HT1080 (cell line): ENCODE measurements around the gene CARD14. TPM values are rescaled to one million over a fixed set of nuclear protein-coding genes. Genes with fewer than 3 reads are reported as not detected.
"Not testable (repeated sequence)": the region's sequence is repeated elsewhere in the genome, so short reads cannot be mapped to it uniquely, and the experiment has no call there.

Source experiments
- DNase-seq: peaks from one replicate; pipeline ENCODE4 v3.0.0-alpha.2; 2015; ENCODE audit warnings: low read depth
- total RNA-seq: library from RNA; depleted of rRNA; stranded (reverse); fragments of >200 nt; shearing (Covaris generic); gene quantifications from 2 replicates; pipeline ENCODE4 v1.2.3, GENCODE V29; 2014

CARD14 gene
- total RNA-seq, 1 experiment from 2014 or later: not detected

GRCh38 chr17:80223142-80223815, 53.4 kb downstream of the CARD14 start:
- no peak for DNase-seq

DNA sequence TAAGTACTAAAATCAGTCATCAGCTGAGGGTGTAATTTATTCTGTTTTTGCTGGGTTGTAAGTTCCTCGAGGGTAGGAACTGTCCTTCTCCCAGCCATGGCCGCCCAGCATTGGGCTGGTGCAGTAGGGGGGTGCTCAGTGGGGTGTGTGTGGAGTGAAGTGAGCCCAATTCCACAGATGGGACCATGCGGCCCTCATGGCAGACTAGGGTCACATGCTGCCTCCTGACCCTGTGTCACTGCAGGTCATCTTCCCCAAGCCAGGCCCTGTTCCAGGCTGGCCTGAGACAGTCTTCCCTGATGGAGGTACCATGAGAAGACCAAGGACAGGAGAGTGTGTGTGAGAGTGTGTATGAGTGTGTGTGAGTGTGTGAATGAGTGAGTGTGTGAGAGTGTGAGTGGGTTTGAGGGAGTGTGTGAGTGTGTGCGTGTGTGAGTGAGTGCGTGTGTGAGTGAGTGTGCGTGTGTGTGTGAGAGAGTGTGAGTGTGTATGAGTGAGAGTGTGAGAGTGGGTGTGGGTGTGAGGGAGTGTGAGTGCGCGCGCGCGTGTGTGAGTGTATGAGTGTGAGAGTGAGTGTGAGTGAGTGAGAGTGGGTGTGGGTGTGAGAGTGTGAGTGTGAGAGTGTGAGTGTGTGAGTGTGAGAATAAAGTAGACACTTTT, 54.1 kb downstream of the CARD14 start:
- no peak for DNase-seq

DNA sequence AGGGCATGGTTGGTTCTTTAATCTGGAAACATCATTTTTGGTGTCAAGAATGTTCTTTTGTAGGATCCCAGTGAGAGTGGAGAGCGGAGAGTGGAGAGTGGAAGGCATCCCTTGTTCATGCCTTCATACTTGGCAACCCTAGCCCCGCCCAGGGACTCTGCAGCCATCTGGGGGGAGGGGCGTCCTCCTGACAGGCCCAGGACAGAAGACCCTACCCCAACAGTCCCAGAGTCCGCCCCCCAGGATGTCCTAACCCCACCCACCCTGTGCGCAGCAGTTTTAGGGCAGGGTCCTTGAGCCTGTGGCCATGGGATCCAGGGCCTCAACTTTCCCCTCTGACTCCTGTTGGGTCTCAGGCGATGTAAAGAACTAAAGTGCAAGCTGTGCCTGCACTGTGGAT, 54.9 kb downstream of the CARD14 start:
- DNase-seq: no peak

GRCh38 chr17:80225230-80225629, 55.4 kb downstream of the CARD14 start:
- no peak for DNase-seq

DNA sequence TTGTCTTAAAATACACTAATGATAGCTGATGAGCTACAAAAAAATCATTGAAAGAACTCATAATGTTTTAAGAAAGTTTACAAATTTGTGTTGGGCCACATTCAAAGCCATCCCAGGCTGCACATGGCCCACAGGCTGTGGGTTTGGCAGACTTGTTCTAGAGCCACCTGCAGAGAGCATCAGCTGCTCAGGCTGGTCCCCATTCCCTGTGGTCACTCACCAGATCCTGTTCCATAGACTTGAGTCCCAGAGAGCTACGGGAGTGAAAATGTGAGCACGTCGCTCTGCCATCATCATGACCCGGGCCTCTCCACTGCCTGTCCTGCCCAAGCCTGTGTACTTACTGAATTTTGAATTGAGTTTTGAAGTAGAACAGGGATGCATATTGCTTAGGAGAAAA, 57.3 kb downstream of the CARD14 start:
- DNase-seq: no peak

GRCh38 chr17:80227666-80228065, 57.8 kb downstream of the CARD14 start:
- DNase-seq: no peak

DNA sequence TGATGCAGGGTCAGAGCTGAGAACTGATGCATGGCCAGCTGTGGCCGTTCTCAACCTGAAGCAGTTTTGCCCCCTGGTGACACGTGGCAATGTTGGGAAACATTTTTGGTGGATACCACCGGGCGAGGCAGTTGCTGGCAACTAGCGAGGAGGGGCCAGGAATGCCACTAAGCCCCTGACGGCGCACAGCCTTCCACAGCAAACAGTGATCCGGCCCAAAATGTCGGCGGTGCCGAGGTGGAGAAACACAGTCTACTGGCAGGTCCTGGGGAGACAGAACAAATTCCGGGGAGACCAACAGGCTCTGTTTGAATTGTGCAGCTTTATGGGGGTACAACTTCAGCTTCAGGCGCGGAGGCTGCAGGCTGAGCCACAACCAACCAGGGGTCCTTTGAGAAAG, 58.6 kb downstream of the CARD14 start:
- no peak for DNase-seq

- no peak for DNase-seq
Observed at GRCh38 chr17:80229011-80229410, 59.2 kb downstream of the CARD14 start.

GRCh38 chr17:80232438-80232837, 62.6 kb downstream of the CARD14 start:
- no peak for DNase-seq

DNA sequence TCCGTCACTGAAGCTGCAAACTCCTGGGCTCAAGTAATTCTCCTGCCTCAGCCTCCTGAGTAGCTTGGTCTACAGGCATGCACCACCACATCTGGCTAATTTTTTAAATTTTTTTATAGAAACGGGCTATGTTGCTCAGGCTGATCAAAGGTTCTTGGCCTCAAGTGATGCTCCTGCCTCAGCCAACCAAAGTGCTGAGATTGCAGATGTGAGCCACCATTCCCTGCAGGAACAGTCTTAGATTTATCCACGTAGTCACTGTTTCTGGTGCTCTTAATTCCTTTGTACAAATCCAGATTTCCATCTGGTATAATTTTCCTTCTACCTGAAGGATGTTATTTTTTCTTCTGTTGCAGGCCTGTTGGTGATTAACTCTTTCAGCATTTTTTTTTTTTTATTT, 63.4 kb downstream of the CARD14 start:
- DNase-seq: no peak

DNA sequence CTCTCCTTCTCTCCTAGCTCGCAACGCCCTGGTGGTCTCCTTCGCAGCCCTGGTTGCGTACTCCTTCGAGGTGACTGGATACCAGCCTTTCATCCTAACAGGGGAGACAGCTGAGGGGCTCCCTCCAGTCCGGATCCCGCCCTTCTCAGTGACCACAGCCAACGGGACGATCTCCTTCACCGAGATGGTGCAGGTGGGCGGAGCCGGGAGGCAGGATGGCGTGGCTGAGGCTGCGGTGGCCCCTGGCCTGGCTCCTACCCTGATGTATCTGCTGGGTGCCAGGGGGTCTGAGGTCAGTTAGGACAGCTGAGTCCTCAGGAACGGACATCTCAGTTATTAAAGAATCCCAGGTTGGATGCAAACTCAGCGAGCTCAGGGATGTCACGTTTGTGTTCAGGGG, 67.1 kb downstream of the CARD14 start:
- no peak for DNase-seq

DNA sequence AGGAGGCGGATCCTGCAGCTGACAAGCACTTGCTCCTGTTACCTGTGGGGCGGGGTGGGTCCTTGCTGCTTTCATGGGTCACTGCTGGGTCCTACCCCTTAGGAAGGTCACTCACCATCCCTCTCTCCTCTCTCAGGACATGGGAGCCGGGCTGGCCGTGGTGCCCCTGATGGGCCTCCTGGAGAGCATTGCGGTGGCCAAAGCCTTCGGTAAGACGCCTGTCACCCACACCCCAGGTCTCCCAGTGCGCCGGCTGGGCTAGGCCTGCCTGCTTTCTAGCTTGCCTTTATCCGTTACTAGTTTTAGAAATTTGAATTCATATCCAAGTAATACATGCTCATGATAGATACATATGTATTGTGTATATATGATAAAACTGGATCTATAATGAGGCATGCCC, 67.6 kb downstream of the CARD14 start:
- DNase-seq: no peak

- DNase-seq: no peak
Observed at GRCh38 chr17:80242505-80242904, 72.7 kb downstream of the CARD14 start.

GRCh38 chr17:80243526-80244433, 74.0 kb downstream of the CARD14 start:
- DNase-seq: no peak

- DNase-seq: not testable (repeated sequence)
Observed at GRCh38 chr17:80244448-80244847, 74.6 kb downstream of the CARD14 start.

DNA sequence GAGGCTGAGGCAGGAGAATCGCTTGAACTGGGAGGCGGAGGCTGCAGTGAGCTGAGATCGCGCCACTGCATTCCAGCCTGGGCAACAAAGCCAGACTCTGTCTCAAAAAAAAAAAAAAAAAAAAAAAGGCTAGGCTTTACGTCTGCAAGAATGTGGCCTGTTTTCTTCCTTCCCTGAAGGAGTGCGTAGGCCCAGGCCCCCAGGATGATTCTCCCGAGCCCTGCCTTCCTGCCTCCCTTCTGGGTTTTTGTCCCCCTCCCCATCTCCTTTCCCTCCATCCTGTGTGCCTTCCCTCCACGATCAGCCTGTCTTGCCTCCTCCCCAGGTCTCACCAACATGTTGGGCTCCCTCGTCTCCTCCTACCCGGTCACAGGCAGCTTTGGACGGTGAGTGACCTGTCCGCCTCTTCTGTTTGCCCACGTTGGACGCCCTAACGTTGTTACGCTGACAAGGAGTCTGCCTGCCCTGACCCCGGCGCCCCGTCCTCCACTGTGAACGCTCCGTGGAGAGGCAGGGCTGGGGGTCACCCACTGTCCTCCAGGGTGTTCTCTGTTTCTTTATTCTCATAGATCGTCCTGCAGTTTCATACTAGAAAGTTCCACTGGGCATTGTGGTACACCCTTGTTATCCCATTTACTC, 75.2 kb downstream of the CARD14 start:
- no peak for DNase-seq

DNA sequence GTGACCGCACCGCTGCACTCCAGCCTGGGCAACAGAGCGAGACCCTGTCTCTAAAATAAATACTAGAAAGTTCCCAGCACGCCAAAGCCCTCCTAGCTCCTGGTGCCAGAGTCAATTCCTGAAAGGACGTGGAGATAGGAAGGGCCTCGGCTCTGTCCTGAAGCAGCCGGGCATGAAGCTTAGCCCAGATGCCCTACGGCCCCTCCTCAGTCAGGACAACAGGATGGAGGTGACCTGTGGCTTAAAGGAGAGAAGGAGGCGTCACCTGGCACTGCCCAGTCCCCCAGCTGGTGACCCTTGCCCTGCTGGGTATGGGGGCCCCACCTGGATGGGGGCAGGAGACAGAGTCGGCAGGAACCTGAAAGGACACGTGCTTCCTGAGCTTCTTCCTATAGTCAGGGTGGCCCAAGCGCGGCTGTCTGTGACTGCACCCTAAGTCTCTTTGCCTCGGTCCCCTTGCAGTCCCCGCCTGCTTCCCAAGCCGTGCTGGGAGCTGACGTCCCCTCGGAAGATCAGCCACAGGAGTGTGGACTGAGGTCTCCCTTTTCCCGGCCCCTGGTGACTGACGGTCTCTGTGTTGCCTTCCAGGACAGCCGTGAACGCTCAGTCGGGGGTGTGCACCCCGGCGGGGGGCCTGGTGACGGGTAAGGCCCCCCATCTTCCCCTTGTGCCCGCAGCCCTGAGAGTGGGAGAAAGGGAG, 75.9 kb downstream of the CARD14 start:
- DNase-seq: no peak

- no peak for DNase-seq
Observed at GRCh38 chr17:80246266-80246681, 76.4 kb downstream of the CARD14 start.

DNA sequence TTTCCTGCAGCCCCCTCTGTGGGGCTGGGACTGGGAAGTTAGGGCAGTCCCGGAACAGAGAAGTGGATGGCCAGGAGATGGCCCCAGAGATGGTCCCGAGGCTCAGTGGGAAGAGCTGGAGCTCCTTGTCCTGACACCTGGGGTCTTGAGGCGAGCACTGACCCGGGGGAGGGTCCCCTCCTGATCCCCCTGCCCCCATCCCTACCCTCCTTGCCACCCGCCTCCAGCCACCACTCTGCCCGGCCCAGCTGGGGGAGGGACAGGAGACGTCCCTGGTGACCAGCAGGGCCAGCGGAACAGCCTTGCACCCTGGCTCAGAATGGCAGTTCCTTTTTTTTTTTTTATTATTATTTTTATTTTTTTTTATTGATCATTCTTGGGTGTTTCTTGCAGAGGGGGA, 76.9 kb downstream of the CARD14 start:
- DNase-seq: no peak

- no peak for DNase-seq
Observed at GRCh38 chr17:80247561-80247960, 77.7 kb downstream of the CARD14 start.
